NB4 (cell line): Measurements from ENCODE around the gene OSBP.

Source experiments
- CTCF ChIP-seq: IDR thresholded peaks from one replicate; pipeline ENCODE4 v1.5.1; 2012; ENCODE audit warnings: low read depth, low read length
- MYC ChIP-seq: IDR thresholded peaks from 2 replicates; pipeline ENCODE4 v1.6.1; 2011; ENCODE audit warnings: low read depth, low read length

GRCh38 chr11:59647245-59647980 is 31.8 kb upstream of the OSBP start:
- TF ChIP-seq CTCF (no peak), MYC (no peak)
